Measurements from ENCODE around the gene GMEB1. TPM values are rescaled to one million over a fixed set of nuclear protein-coding genes. Genes with fewer than 3 reads are reported as not detected.

Gene GMEB1, protein sequence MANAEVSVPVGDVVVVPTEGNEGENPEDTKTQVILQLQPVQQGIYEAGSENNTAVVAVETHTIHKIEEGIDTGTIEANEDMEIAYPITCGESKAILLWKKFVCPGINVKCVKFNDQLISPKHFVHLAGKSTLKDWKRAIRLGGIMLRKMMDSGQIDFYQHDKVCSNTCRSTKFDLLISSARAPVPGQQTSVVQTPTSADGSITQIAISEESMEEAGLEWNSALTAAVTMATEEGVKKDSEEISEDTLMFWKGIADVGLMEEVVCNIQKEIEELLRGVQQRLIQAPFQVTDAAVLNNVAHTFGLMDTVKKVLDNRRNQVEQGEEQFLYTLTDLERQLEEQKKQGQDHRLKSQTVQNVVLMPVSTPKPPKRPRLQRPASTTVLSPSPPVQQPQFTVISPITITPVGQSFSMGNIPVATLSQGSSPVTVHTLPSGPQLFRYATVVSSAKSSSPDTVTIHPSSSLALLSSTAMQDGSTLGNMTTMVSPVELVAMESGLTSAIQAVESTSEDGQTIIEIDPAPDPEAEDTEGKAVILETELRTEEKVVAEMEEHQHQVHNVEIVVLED
- 1 to 10 TPM; 4.2 to 8.8 TPM for total RNA-seq

DNA sequence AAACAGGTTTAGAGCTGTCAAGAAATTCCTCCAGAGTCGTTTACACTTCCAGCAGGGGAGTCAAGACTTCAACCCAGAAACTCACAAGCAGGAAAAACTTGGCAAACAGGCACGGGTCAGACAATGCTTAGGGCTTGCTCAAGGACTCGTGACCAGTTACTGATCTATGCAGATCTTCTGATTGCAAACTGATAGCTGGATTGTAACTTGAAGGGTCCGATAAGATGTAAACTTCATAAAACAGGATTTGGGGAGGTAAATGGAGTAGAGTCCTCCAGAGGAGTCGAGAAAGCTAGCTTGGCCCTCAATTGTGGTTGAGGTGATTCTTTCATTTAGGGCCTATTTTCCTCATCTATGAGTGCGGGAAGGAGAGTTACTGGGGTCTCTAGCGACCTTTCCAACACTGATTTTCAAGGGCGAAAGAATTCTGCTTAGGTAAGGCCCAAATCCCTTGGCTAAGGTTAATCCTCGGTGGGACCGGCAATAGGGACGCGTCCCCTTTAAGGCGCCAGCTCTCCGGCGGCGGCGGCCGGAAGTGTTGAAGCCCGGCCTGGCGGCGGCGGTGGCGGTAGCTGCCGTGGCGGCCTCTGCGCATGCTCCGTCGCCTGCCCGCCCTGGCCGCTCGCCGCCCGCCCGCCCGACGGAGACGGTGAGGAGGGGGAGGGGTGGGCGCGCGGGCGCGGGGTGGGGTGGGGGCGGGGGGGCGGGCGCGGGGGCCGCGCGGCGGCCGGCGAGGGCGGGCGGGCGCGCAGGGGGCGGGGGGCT lies at the start of gene GMEB1:
GMEB1 (plus strand) TSS at position 594 of the 765 bp plus-strand sequence. CDS start 14,829 bp downstream, outside the sequence.
- Histone ChIP-seq H3K4me1 (peaks cover 0 to 20% of the 10 kb centered on the region in 2 donors), H3K36me3 (no peaks in the 10 kb centered on the region), H3K27me3 (no peaks in the 10 kb centered on the region), H3K4me3 (peak within 1 kb of the TSS; percentile 95 to 99), H3K9me3 (no peaks in the 10 kb centered on the region), H3K27ac (peak within 1 kb of the TSS; percentile 99)
- DNase-seq (ENCODE audit: low spot score): peak; percentile 81
- TF ChIP-seq, protein P1, sequence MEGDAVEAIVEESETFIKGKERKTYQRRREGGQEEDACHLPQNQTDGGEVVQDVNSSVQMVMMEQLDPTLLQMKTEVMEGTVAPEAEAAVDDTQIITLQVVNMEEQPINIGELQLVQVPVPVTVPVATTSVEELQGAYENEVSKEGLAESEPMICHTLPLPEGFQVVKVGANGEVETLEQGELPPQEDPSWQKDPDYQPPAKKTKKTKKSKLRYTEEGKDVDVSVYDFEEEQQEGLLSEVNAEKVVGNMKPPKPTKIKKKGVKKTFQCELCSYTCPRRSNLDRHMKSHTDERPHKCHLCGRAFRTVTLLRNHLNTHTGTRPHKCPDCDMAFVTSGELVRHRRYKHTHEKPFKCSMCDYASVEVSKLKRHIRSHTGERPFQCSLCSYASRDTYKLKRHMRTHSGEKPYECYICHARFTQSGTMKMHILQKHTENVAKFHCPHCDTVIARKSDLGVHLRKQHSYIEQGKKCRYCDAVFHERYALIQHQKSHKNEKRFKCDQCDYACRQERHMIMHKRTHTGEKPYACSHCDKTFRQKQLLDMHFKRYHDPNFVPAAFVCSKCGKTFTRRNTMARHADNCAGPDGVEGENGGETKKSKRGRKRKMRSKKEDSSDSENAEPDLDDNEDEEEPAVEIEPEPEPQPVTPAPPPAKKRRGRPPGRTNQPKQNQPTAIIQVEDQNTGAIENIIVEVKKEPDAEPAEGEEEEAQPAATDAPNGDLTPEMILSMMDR (IDR thresholded peaks at IDR 0.05): no peak

DNA sequence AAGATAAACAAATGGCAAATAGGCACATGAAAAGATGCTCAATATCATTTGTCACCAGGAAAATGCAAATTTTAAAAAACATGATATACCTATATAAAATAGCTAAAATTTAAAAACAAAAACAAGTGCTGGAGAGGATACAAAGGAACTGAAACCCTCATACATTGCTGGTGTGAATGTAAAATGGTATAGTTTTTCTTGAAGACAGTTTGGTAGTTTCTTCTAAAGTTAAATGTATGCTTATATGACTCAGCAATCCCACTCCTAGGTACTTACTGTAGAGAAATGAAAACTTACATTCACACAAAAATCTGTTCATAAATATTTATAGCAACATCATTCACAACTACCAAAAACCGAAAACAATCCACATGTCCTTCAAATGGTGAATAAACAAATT lies 36.9 kb upstream of the GMEB1 start:
- no peak for DNase-seq (ENCODE audit: low spot score)
- H3K4me3 ChIP-seq: no peak overlapping the region
- H3K36me3 ChIP-seq: no peaks in the 10 kb centered on the region
- H3K4me1 ChIP-seq: no peaks in the 10 kb centered on the region
- TF ChIP-seq, protein P1 (IDR thresholded peaks at IDR 0.05): no peak
- no peaks in the 10 kb centered on the region for H3K9me3 ChIP-seq
- no peak overlapping the region for H3K27ac ChIP-seq
- H3K27me3 ChIP-seq: no peaks in the 10 kb centered on the region

DNA sequence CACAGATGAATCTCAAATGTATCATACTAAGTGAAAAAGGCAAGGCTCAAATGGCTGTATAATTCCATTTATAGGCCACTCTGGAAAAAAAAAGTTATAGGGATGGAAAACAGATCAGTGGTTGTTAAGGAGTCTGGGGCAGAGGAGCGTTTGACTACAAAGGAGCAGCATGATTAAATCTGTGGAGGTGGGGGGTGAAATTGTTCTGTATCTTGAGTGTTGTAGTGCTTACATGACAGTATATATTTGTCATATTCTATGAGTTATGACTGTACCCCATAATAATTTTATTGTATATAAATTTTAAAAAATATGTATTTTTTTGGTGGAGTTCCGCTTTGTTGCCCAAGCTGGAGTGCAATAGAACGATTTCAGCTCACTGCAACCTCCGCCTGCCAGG lies 36.0 kb upstream of the GMEB1 start:
- Histone ChIP-seq H3K27me3 (no peaks in the 10 kb centered on the region), H3K27ac (no peak overlapping the region), H3K4me3 (no peak overlapping the region), H3K36me3 (no peaks in the 10 kb centered on the region), H3K9me3 (no peaks in the 10 kb centered on the region), H3K4me1 (no peaks in the 10 kb centered on the region)
- TF ChIP-seq, protein P1 (IDR thresholded peaks at IDR 0.05): no peak
- no peak for DNase-seq (ENCODE audit: low spot score)

DNA sequence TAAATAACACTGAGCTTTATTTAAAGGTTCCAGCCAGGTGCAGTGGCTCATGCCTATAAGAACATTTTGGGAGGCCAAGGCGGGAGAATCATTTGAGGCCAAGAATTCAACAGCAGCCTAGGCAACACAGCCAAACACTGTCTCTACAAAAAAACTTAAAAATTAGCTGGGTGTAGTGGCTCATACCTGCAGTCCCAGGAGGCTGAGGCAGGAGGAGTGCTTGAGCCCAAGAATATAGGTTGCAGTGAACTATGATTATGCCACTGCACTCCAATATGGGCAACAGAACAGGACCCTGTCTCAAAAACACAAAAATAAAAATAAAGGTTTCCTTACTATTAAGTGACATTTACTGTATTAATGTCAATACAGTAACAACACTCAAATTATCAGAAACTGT lies 27.8 kb upstream of the GMEB1 start:
- Histone ChIP-seq H3K27ac (no peak overlapping the region), H3K4me1 (peaks cover 0 to 30% of the 10 kb centered on the region in 2 donors), H3K36me3 (no peaks in the 10 kb centered on the region), H3K27me3 (no peaks in the 10 kb centered on the region), H3K9me3 (no peaks in the 10 kb centered on the region), H3K4me3 (no peak overlapping the region)
- DNase-seq (ENCODE audit: low spot score): no peak
- TF ChIP-seq, protein P1 (IDR thresholded peaks at IDR 0.05): no peak

DNA sequence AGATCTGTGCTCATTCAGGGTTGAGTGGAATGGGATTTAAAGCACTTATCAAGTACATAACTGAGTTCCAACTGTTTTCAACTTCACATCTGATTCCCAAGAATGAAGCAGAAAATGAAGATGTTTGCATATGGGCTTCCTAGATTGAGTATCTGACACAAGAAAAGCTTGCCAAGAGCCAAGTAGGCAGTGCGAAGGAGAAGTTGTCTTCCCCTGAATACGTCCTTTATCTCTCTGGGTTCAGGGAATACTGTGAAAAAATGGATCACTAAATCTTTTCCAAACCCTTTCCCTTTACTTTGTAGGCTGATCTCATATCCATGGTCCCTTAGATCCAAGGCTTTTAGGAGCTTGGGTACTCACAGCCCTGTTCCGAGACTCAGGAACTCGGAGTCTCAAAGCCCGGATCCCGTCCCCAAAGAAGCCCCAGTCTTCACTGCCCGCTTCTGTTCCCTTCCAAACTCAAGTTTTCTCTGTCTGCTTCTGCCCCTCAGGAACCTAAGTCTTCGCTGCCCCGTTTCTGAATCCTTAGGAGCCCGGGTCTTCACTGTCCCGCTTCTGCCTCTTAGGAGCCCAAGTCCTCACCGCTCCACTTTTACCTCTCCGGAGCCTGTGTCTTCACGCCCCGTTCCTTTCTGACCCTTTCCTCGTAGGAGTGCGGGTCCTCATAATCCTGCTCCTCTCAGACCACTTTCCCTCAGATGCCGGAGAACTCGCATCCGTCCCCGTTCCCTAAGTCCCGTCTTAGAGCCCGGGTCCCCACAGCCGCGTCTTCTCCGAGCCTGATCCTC lies 26.3 kb upstream of the GMEB1 start:
- no peak for DNase-seq (ENCODE audit: low spot score)
- no peaks in the 10 kb centered on the region for H3K9me3 ChIP-seq
- H3K4me1 ChIP-seq: peaks cover 0 to 32% of the 10 kb centered on the region in 2 donors
- TF ChIP-seq, protein P1 (IDR thresholded peaks at IDR 0.05): no peak
- peak overlapping the region; percentile 90 to 95 for H3K27ac ChIP-seq
- no peaks in the 10 kb centered on the region for H3K36me3 ChIP-seq
- no peaks in the 10 kb centered on the region for H3K27me3 ChIP-seq
- peak overlapping the region; percentile 82 to 87 for H3K4me3 ChIP-seq

Data from right atrium auricular region (tissue), 2 donors.